Keratinocyte (primary cell): Measurements from ENCODE around the gene FDX1. TPM values are rescaled to one million over a fixed set of nuclear protein-coding genes. Genes with fewer than 3 reads are reported as not detected.

ENCODE experiments used
- DNase-seq: peaks from one replicate; pipeline ENCODE4 v3.0.0-alpha.2; 2011; ENCODE audit warnings: low read depth, missing footprints, low spot score
- FAIRE-seq: peaks from 2 replicates; lab custom pipeline; 2011; peaks lifted over from hg19 to GRCh38; lab: Jason Lieb, UNC
- H2AFZ ChIP-seq: 2 replicates; pipeline ENCODE4 v1.6.0; 2012; ENCODE audit warnings: low read length, control low read depth, inconsistent platforms; ENCODE audit not compliant: control insufficient read depth
- H3K27ac ChIP-seq: 2 replicates; pipeline ENCODE4 v1.5.1; 2011; ENCODE audit warnings: low read length; ENCODE audit not compliant: control insufficient read depth, insufficient read depth
- H3K27me3 ChIP-seq: 3 replicates; pipeline ENCODE4 v1.6.0; 2011; ENCODE audit warnings: low read length; ENCODE audit not compliant: control insufficient read depth, insufficient read depth; ENCODE audit errors: extremely low read depth
- H3K36me3 ChIP-seq, 2 experiments: 2 replicates in 1 of 2; 3 replicates in 1 of 2; pipeline ENCODE4 v1.5.1; 2011; ENCODE audit warnings: low read length in 2 of 2, mild to moderate bottlenecking in 1 of 2; ENCODE audit not compliant: control insufficient read depth in 2 of 2, insufficient read depth in 2 of 2; ENCODE audit errors: extremely low read depth in 1 of 2
- H3K4me1 ChIP-seq: 3 replicates; pipeline ENCODE4 v1.5.1; 2011; ENCODE audit warnings: low read length; ENCODE audit not compliant: control insufficient read depth, insufficient read depth; ENCODE audit errors: extremely low read depth
- H3K4me2 ChIP-seq: 3 replicates; pipeline ENCODE4 v1.6.0; 2011; ENCODE audit warnings: low read depth, low read length; ENCODE audit not compliant: control insufficient read depth, insufficient read depth; ENCODE audit errors: extremely low read depth
- H3K4me3 ChIP-seq, 3 experiments: fragments of 200-600 bp in 1 of 3; sonication (generic) in 1 of 3; 2 replicates in 2 of 3; 3 replicates in 1 of 3; pipeline ENCODE4 v1.5.1; 2011 to 2016; ENCODE audit warnings: low read length in 3 of 3, mild to moderate bottlenecking in 3 of 3, control low read depth in 2 of 3, inconsistent platforms in 1 of 3, low read depth in 1 of 3, mixed read lengths in 1 of 3, mixed run types in 1 of 3, moderate library complexity in 1 of 3; ENCODE audit not compliant: control insufficient read depth in 2 of 3, insufficient read depth in 2 of 3; ENCODE audit errors: extremely low read depth in 1 of 3
- H3K79me2 ChIP-seq: 2 replicates; pipeline ENCODE4 v1.6.0; 2012; ENCODE audit warnings: low read length; ENCODE audit not compliant: control insufficient read depth, insufficient read depth
- H3K9ac ChIP-seq: 3 replicates; pipeline ENCODE4 v1.6.0; 2011; ENCODE audit warnings: low read length; ENCODE audit not compliant: control insufficient read depth, insufficient read depth; ENCODE audit errors: extremely low read depth
- H3K9me1 ChIP-seq: 3 replicates; pipeline ENCODE4 v1.6.0; 2011; ENCODE audit warnings: low read length; ENCODE audit not compliant: control insufficient read depth, insufficient read depth; ENCODE audit errors: extremely low read depth
- H3K9me3 ChIP-seq: 2 replicates; pipeline ENCODE4 v1.5.1; 2012; ENCODE audit warnings: low read depth, low read length; ENCODE audit not compliant: control insufficient read depth
- H4K20me1 ChIP-seq: 3 replicates; pipeline ENCODE4 v1.6.0; 2011; ENCODE audit warnings: low read length; ENCODE audit not compliant: control insufficient read depth, insufficient read depth; ENCODE audit errors: extremely low read depth
- CTCF ChIP-seq, 3 experiments: IDR thresholded peaks in 1 of 3; conservative IDR thresholded peaks in 1 of 3; optimal IDR thresholded peaks in 1 of 3; 2 replicates in 2 of 3; 3 replicates in 1 of 3; pipeline versions ENCODE3 to v1.5.1; 2011; ENCODE audit warnings: low read length in 3 of 3, mild to moderate bottlenecking in 3 of 3, moderate library complexity in 2 of 3, control low read depth in 1 of 3, inconsistent platforms in 1 of 3; ENCODE audit not compliant: insufficient read depth in 2 of 3; ENCODE audit errors: extremely low read depth in 1 of 3
- EZH2 ChIP-seq: IDR thresholded peaks from one replicate; pipeline ENCODE4 v1.6.1; 2012; ENCODE audit warnings: inconsistent platforms, mild to moderate bottlenecking, low read length, moderate library complexity
- dilution Hi-C: fragments of 300-500 bp; cut with MboI; formaldehyde crosslinking; loops from one replicate; pipeline ENCODE4 v1.7.0; 2020; ENCODE audit warnings: low sequenced_read_pairs; ENCODE audit not compliant: extremely low pct_ligation_motif_present
- polyA plus RNA-seq, 5 experiments: library from polyadenylated mRNA; depleted of rRNA in 3 of 5; stranded (reverse) in 3 of 5; stranded (forward) in 1 of 5; unstranded in 1 of 5; fragments of >200 nt; gene quantifications; 1 replicate in 1 of 5; 2 replicates in 3 of 5; 3 replicates in 1 of 5; pipeline versions ENCODE4 v1.2.1 to v1.2.3, GENCODE V29; 2011 to 2012; ENCODE audit warnings: missing spikeins in 2 of 5, low read depth in 1 of 5, low replicate concordance in 1 of 5

The FDX1 gene
- polyA plus RNA-seq, 1 donor (not counting 4 experiments of a cell fraction or from before 2014, with no cell fraction given) = 9.1 TPM

- TF ChIP-seq EZH2 = no peak
- TF ChIP-seq CTCF (optimal IDR thresholded peaks at IDR 0.05 in 1 of 3, IDR thresholded peaks at IDR 0.05 in 1 of 3, conservative IDR thresholded peaks at IDR 0.05 in 1 of 3; ENCODE audit: extremely low read depth in 1 of 3, insufficient read depth in 2 of 3, low read length in 3 of 3) = no peak
- Histone ChIP-seq H2AFZ (no peak overlapping the region), H3K9ac (no peak overlapping the region), H4K20me1 (no peaks in the 10 kb centered on the region), H3K4me2 (no peak overlapping the region), H3K4me3 (no peak overlapping the region), H3K36me3 (peaks cover 0 to 2% of the 10 kb centered on the region in 2 experiments), H3K27me3 (no peaks in the 10 kb centered on the region), H3K79me2 (no peaks in the 10 kb centered on the region), H3K4me1 (no peaks in the 10 kb centered on the region), H3K27ac (no peak overlapping the region), H3K9me1 (no peaks in the 10 kb centered on the region), H3K9me3 (no peaks in the 10 kb centered on the region)
- no peak for FAIRE-seq
- DNase-seq = no peak
- dilution Hi-C loops = no loop called here
Observed at GRCh38 chr11:110446061-110446460, 16.3 kb downstream of the FDX1 start.

GRCh38 chr11:110446594-110446993, 16.8 kb downstream of the FDX1 start:
- Histone ChIP-seq H3K27ac (no peak overlapping the region), H3K9ac (no peak overlapping the region), H3K9me1 (no peaks in the 10 kb centered on the region), H2AFZ (no peak overlapping the region), H3K79me2 (no peaks in the 10 kb centered on the region), H4K20me1 (no peaks in the 10 kb centered on the region), H3K4me3 (no peak overlapping the region), H3K4me1 (no peaks in the 10 kb centered on the region), H3K9me3 (no peaks in the 10 kb centered on the region), H3K27me3 (no peaks in the 10 kb centered on the region), H3K36me3 (peaks cover 0 to 2% of the 10 kb centered on the region in 2 experiments), H3K4me2 (no peak overlapping the region)
- TF ChIP-seq CTCF (optimal IDR thresholded peaks at IDR 0.05 in 1 of 3, IDR thresholded peaks at IDR 0.05 in 1 of 3, conservative IDR thresholded peaks at IDR 0.05 in 1 of 3; ENCODE audit: extremely low read depth in 1 of 3, insufficient read depth in 2 of 3, low read length in 3 of 3) (no peak), EZH2 (no peak)
- FAIRE-seq = no peak
- dilution Hi-C loops = no loop called here
- no peak for DNase-seq
